Fibroblast of skin of right quadriceps (primary cell): Measurements from ENCODE around the gene ABLIM2.

Source experiments
- DNase-seq: peaks from one replicate; pipeline ENCODE4 v3.0.0-alpha.2; 2013

Gene ABLIM2

GRCh38 chr4:8013976-8014726 lies 144.5 kb downstream of the ABLIM2 start:
- DNase-seq: no peak

- no peak for DNase-seq
Measured at GRCh38 chr4:8012517-8012916, 146.1 kb downstream of the ABLIM2 start.

GRCh38 chr4:8010618-8011017 lies 148.0 kb downstream of the ABLIM2 start:
- DNase-seq: peak; percentile 61

GRCh38 chr4:8009710-8010511 lies 148.7 kb downstream of the ABLIM2 start:
- DNase-seq: no peak

GRCh38 chr4:8009097-8009496 lies 149.5 kb downstream of the ABLIM2 start:
- DNase-seq: no peak

GRCh38 chr4:8008391-8008790 lies 150.2 kb downstream of the ABLIM2 start:
- no peak for DNase-seq

- no peak for DNase-seq
Measured at GRCh38 chr4:8007581-8007980, 151.0 kb downstream of the ABLIM2 start.

GRCh38 chr4:8006471-8006870 lies 152.1 kb downstream of the ABLIM2 start:
- DNase-seq: no peak

- DNase-seq: no peak
Measured at GRCh38 chr4:8005814-8006215, 152.8 kb downstream of the ABLIM2 start.

- no peak for DNase-seq
Measured at GRCh38 chr4:8005033-8005808, 153.4 kb downstream of the ABLIM2 start.

- no peak for DNase-seq
Measured at GRCh38 chr4:8004066-8004465, 154.5 kb downstream of the ABLIM2 start.

- no peak for DNase-seq
Measured at GRCh38 chr4:8002525-8003309, 155.9 kb downstream of the ABLIM2 start.

GRCh38 chr4:8001564-8002355 lies 156.9 kb downstream of the ABLIM2 start:
- DNase-seq: no peak

- no peak for DNase-seq
Measured at GRCh38 chr4:8000721-8001491, 157.7 kb downstream of the ABLIM2 start.

- no peak for DNase-seq
Measured at GRCh38 chr4:8000247-8000646, 158.4 kb downstream of the ABLIM2 start.

- DNase-seq: no peak
Measured at GRCh38 chr4:7999695-8000094, 158.9 kb downstream of the ABLIM2 start.

GRCh38 chr4:7999279-7999678 lies 159.3 kb downstream of the ABLIM2 start:
- DNase-seq: no peak

GRCh38 chr4:7998447-7998846 lies 160.2 kb downstream of the ABLIM2 start:
- no peak for DNase-seq

GRCh38 chr4:7995866-7996265 lies 162.7 kb downstream of the ABLIM2 start:
- no peak for DNase-seq

- DNase-seq: no peak
Measured at GRCh38 chr4:7995135-7995534, 163.5 kb downstream of the ABLIM2 start.

GRCh38 chr4:7993671-7994070 lies 164.9 kb downstream of the ABLIM2 start:
- no peak for DNase-seq
